HEK293 (cell line): ENCODE results near the gene MAP7.

Experiments used
- GFI1B ChIP-seq: fragments of 450-650 bp; formaldehyde crosslinking; IDR thresholded peaks from 2 replicates; pipeline ENCODE4 v1.5.1; 2016; ENCODE audit warnings: missing biosample characterization, missing genetic modification characterization
- MZF1 ChIP-seq: fragments of 450-650 bp; formaldehyde crosslinking; IDR thresholded peaks from 2 replicates; pipeline ENCODE4 v1.5.1; 2017; ENCODE audit warnings: missing biosample characterization, missing genetic modification characterization, borderline replicate concordance
- ZBTB21 ChIP-seq: fragments of 450-650 bp; formaldehyde crosslinking; IDR thresholded peaks from 2 replicates; pipeline ENCODE4 v1.5.1; 2017; ENCODE audit warnings: missing biosample characterization, missing genetic modification characterization
- ZNF140 ChIP-seq: fragments of 450-650 bp; formaldehyde crosslinking; IDR thresholded peaks from 2 replicates; pipeline ENCODE4 v1.5.1; 2016; ENCODE audit warnings: missing biosample characterization, missing genetic modification characterization
- ZNF404 ChIP-seq: fragments of 450-650 bp; formaldehyde crosslinking; IDR thresholded peaks from 2 replicates; pipeline ENCODE4 v1.5.1; 2017; ENCODE audit warnings: missing biosample characterization, missing genetic modification characterization
- ZNF549 ChIP-seq: fragments of 450-650 bp; IDR thresholded peaks from 2 replicates; pipeline ENCODE4 v1.5.1; 2018; ENCODE audit warnings: missing biosample characterization, missing genetic modification characterization, mild to moderate bottlenecking, inconsistent platforms, moderate library complexity
- TF ChIP-seq, protein P1 (sequence below): IDR thresholded peaks from 2 replicates; pipeline ENCODE4 v1.6.1; 2011; ENCODE audit warnings: mild to moderate bottlenecking, low read depth, low read length, borderline replicate concordance
- TF ChIP-seq, protein P2 (sequence below): fragments of 450-650 bp; formaldehyde crosslinking; IDR thresholded peaks from 2 replicates; pipeline ENCODE4 v1.5.1; 2016; ENCODE audit warnings: missing biosample characterization, missing genetic modification characterization
- TF ChIP-seq, protein P3 (sequence below): fragments of 450-650 bp; formaldehyde crosslinking; IDR thresholded peaks from 2 replicates; pipeline ENCODE4 v1.5.1; 2016; ENCODE audit warnings: missing biosample characterization, missing genetic modification characterization
- TF ChIP-seq, protein P4 (sequence below): fragments of 450-650 bp; formaldehyde crosslinking; IDR thresholded peaks from 2 replicates; pipeline ENCODE4 v1.5.1; 2017; ENCODE audit warnings: missing biosample characterization, mild to moderate bottlenecking, missing genetic modification characterization, moderate library complexity
- TF ChIP-seq, protein P5 (sequence below): fragments of 450-650 bp; formaldehyde crosslinking; IDR thresholded peaks from 2 replicates; pipeline ENCODE4 v1.5.1; 2016; ENCODE audit warnings: missing biosample characterization, missing genetic modification characterization

DNA sequence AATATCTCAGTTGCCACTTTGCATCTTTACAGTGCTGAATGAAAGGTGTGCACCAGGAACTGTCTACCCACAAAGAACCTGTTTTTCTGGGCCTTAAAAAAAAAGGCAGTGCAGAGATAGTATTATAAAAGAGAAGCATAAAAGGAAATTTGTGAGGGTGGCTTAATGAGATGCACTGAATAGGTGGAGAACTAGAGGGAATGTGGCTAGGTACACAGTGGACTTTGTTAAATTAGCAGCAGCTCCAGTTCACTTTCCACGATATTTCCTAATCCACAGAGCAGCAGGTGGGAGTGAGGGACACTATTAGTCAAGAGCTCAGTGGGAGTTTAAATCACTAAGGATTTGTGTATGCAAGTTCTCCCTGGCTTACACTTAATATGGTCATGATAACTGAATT, 38.8 kb downstream of the MAP7 start:
- TF ChIP-seq, protein P1, sequence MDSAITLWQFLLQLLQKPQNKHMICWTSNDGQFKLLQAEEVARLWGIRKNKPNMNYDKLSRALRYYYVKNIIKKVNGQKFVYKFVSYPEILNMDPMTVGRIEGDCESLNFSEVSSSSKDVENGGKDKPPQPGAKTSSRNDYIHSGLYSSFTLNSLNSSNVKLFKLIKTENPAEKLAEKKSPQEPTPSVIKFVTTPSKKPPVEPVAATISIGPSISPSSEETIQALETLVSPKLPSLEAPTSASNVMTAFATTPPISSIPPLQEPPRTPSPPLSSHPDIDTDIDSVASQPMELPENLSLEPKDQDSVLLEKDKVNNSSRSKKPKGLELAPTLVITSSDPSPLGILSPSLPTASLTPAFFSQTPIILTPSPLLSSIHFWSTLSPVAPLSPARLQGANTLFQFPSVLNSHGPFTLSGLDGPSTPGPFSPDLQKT: no peak
- TF ChIP-seq, protein P2, sequence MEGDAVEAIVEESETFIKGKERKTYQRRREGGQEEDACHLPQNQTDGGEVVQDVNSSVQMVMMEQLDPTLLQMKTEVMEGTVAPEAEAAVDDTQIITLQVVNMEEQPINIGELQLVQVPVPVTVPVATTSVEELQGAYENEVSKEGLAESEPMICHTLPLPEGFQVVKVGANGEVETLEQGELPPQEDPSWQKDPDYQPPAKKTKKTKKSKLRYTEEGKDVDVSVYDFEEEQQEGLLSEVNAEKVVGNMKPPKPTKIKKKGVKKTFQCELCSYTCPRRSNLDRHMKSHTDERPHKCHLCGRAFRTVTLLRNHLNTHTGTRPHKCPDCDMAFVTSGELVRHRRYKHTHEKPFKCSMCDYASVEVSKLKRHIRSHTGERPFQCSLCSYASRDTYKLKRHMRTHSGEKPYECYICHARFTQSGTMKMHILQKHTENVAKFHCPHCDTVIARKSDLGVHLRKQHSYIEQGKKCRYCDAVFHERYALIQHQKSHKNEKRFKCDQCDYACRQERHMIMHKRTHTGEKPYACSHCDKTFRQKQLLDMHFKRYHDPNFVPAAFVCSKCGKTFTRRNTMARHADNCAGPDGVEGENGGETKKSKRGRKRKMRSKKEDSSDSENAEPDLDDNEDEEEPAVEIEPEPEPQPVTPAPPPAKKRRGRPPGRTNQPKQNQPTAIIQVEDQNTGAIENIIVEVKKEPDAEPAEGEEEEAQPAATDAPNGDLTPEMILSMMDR (tag by site-specific recombination): no peak
- no peak for TF ChIP-seq ZNF404 (tag by site-specific recombination)
- no peak for TF ChIP-seq ZBTB21
- TF ChIP-seq, protein P3, sequence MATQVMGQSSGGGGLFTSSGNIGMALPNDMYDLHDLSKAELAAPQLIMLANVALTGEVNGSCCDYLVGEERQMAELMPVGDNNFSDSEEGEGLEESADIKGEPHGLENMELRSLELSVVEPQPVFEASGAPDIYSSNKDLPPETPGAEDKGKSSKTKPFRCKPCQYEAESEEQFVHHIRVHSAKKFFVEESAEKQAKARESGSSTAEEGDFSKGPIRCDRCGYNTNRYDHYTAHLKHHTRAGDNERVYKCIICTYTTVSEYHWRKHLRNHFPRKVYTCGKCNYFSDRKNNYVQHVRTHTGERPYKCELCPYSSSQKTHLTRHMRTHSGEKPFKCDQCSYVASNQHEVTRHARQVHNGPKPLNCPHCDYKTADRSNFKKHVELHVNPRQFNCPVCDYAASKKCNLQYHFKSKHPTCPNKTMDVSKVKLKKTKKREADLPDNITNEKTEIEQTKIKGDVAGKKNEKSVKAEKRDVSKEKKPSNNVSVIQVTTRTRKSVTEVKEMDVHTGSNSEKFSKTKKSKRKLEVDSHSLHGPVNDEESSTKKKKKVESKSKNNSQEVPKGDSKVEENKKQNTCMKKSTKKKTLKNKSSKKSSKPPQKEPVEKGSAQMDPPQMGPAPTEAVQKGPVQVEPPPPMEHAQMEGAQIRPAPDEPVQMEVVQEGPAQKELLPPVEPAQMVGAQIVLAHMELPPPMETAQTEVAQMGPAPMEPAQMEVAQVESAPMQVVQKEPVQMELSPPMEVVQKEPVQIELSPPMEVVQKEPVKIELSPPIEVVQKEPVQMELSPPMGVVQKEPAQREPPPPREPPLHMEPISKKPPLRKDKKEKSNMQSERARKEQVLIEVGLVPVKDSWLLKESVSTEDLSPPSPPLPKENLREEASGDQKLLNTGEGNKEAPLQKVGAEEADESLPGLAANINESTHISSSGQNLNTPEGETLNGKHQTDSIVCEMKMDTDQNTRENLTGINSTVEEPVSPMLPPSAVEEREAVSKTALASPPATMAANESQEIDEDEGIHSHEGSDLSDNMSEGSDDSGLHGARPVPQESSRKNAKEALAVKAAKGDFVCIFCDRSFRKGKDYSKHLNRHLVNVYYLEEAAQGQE (tag by site-specific recombination): no peak
- no peak for TF ChIP-seq GFI1B (tag by site-specific recombination)
- TF ChIP-seq MZF1: no peak
- no peak for TF ChIP-seq ZNF140
- TF ChIP-seq, protein P4, sequence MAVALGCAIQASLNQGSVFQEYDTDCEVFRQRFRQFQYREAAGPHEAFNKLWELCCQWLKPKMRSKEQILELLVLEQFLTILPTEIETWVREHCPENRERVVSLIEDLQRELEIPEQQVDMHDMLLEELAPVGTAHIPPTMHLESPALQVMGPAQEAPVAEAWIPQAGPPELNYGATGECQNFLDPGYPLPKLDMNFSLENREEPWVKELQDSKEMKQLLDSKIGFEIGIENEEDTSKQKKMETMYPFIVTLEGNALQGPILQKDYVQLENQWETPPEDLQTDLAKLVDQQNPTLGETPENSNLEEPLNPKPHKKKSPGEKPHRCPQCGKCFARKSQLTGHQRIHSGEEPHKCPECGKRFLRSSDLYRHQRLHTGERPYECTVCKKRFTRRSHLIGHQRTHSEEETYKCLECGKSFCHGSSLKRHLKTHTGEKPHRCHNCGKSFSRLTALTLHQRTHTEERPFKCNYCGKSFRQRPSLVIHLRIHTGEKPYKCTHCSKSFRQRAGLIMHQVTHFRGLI (tag by site-specific recombination): no peak
- TF ChIP-seq ZNF549 (tag by site-specific recombination): no peak
- TF ChIP-seq, protein P5, sequence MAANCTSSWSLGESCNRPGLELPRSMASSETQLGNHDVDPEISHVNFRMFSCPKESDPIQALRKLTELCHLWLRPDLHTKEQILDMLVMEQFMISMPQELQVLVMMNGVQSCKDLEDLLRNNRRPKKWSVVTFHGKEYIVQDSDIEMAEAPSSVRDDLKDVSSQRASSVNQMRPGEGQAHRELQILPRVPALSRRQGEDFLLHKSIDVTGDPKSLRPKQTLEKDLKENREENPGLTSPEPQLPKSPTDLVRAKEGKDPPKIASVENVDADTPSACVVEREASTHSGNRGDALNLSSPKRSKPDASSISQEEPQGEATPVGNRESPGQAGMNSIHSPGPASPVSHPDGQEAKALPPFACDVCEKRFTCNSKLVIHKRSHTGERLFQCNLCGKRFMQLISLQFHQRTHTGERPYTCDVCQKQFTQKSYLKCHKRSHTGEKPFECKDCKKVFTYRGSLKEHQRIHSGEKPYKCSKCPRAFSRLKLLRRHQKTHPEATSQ (tag by site-specific recombination): no peak
